RPMI8226 (cell line): ENCODE results near the gene HILPDA.
"Not testable (repeated sequence)": the region's sequence is repeated elsewhere in the genome, so short reads cannot be mapped to it uniquely, and the experiment has no call there.

Experiments
- DNase-seq: peaks from one replicate; pipeline ENCODE4 v3.0.0-alpha.2; 2015

The HILPDA gene

DNA sequence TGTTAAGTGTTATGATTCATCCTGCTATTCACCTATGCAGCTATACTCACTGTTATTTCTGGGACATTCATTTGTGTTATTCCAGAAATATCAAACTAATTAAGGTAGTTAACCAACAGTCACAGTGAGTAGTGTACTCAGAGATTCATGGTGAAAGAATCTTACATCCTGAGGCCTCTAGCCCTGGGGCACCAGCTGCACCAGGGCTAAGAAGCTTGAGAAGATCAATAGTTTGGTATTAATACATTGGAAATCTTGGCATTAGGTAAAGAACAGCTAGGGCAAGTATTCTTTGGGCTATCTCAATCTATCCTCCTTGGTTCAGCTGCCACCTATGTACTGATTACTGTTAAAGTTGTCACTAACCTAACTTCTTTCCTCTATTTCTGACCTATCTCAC is 11.2 kb downstream of the HILPDA start:
- DNase-seq: not testable (repeated sequence)

DNA sequence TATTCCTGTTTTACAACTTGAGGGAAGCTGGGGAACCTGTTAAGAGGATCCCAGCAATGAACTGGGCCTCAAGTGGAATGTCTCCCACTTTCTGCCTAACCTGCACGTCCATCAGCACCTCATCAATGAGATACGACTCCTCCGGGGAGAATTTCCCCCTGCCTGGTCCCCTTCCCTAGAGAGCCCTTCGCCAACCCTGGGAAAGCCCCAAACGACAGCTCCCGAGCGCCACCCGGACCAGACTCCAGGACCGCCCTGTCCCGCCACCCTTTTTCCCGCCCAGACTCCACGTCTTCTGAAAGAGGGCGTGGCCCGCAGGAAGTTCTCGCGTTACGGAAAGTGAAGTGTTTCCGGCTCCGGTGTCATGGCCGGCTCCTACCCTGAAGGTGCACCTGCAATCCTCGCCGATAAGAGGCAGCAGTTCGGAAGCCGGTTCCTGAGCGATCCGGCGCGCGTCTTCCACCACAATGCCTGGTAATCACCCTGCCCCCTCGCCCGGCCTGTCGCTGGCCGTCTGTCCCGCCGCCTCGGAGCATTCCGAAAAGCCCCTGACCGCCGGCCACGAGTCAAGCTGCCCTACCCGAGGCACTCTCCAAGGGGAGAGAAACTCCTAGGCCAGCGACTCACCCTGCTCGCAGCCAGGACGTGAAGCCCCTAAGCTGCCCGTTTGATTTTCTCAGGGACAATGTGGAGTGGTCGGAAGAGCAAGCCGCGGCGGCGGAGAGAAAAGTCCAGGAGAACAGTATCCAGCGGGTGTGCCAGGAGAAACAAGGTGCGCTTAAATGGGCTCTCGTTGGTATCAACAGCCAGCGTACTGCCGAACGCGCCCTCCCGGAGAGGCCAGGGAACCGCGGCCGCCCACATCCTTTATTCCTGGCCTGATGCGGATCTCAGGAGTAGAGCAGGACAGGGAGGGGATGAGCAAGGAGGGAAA is 21.0 kb downstream of the HILPDA start, which contains the start of gene METTL2B:
Gene METTL2B, plus strand, starts transcription at position 347 of the 934 bp plus-strand sequence. Its CDS starts 18 bp downstream, at position 365.
- peak; percentile 98 for DNase-seq

DNA sequence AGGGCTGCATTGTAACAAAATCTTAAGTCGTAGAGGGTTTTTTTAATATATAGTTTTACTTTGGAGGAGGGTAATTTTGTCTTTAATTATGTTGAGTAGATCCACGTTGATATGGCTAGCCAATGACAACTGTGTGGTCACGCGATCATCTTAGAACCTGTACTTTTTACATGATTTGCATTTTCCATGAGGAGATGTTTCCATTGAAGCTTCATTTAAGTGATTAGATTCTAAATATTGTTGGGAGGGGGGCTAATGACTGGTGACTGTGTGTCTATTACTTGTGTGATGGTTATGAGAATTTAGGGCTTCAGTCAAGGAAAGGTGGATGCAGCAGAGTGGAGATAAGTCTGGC is 21.6 kb downstream of the HILPDA start:
- DNase-seq: not testable (repeated sequence)

DNA sequence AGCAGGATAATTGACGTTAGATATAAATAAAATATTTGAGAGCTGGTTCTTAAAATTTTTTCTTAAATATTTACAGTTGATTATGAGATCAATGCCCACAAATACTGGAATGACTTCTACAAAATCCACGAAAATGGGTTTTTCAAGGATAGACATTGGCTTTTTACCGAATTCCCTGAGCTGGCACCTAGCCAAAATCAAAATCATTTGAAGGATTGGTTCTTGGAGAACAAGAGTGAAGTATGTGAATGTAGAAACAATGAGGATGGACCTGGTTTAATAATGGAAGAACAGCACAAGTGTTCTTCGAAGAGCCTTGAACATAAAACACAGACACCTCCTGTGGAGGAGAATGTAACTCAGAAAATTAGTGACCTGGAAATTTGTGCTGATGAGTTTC is 23.4 kb downstream of the HILPDA start:
- not testable (repeated sequence) for DNase-seq

DNA sequence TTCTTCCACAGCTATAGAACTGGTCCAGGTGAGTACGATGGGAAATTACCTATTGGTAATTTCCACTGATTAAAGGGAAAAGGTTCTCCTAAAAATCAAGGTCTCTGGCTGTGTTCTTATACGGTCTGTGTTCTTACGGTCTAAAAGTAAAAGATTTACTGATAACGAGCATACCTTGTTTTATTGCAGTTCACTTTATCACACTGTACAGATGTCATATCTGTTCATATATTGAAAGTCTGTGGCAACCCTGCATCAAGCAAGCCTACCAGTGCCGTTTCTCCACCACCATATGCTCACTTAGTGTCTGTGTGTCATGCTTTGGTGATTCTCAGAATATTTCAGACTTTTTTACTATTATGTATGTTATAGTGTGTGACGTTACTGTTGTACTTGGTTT is 32.5 kb downstream of the HILPDA start:
- not testable (repeated sequence) for DNase-seq

DNA sequence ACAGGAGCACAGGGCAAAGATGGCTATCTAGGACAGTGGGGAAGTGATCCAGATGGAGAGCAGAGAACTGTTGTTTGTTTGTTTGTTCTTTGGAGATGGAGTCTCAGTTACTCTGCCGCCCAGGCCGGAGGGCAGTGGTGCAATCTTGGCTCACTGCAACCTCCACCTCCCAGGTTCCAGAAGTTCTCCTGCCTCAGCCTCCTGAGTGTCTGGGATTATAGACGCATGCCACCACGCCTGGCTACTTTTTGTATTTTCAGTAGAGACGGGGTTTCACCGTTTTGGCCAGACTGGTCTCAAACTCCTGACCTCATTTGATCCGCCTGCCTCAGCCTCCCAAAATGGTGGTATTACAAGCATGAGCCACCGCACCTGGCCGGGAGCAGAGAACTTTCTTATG is 41.7 kb downstream of the HILPDA start:
- no peak for DNase-seq

DNA sequence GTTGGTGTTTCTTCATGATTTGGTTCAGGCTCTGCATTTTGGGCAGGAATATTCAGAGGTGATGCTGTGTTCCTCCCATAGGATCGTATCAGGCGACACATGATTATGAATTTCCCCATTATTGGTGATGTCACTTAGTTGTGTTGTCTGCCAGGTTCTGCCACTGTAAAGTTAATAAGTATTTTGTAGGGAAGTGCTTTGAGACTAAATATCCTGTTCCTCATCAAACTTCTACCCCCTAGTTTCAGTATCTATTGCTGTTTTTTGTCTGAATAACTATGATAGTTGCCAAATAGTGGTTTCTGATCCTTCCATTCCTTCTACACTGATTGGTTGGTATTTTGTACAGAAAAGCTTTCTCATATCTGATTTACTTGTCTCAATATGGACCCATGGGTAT is 49.7 kb downstream of the HILPDA start:
- not testable (repeated sequence) for DNase-seq

DNA sequence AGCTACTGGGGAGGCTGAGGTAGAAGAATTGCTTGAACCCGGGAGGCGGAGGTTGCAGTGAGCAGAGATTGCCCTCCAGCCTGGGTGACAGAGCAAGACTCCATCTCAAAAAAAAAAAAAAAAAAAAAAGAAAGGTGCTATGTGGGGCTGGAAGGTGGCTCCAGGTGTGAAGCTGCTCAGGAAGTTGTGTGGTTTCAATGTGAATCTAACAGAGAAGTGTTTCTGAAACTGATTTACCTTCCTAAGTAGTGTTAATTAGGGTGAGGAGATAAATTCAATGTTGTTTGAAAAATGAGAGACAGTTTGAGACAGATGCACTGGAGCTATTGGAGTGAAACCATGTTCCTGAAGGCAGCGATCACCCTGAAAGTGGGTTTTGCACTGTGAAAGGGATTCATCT is 51.1 kb downstream of the HILPDA start:
- DNase-seq: peak; percentile 78

DNA sequence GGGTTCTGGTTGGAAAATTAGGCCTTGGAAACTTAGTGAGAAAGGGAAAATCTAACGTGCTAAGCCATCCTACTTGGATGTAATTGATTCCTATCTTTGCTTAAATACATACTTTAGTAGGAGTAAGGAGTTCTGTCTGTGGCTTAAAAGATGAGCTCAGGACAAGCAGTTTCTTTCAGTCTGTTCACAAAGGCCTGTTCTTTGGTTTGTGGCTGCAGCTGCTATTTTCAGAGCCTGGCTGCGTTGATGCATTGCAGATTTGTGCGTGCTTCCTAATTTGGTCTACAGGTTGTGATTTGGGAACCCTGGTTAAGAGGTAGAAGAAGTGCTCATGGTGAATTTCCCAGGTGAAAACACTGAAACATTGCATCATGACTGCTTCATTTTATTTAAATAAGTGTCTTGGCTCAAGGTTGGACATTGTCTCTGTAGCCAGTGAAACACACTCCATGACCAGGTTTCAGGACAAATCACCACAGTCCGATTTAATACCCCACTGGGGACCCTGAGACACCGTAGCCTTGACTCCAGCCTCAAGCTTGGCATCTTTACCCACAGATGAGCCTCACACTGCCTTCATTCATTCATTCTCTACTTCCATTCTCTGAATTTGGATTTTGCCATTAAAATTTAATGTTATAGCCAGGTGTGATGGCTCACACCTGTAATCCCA is 51.8 kb downstream of the HILPDA start:
- DNase-seq: peak; percentile 62
